ENCODE results near the gene CYB561D2. TPM values are rescaled to one million over a fixed set of nuclear protein-coding genes. Genes with fewer than 3 reads are reported as not detected.

The CYB561D2 gene
- total and polyA plus RNA-seq, 11 donors = 4.9 to 18.6 (median 7.8) TPM

DNA sequence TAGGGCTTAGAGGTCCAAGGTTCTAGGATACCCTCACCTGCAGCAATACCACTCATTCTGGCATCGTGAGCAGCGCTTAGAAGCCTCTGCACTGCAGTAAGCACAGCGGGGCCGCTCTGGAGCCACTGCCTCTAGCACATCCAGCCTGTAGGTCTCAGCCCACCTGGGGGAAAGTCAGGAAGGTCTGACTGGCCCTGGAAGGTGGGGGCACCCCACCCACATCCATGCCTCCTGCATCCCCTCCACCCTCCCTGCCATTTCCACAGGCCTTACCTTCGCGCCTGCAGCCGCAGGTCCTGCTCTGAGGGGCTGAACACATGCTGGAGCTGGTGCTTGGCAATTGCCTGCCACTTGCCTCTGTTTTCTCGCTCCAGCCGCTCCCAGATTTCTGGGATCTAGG is 9.1 kb upstream of the CYB561D2 start:
- peak in 1 of 5 donors; percentile 55 for DNase-seq
- Histone ChIP-seq H3K4me1 (peaks cover 4 to 61% (median 48%) of the 10 kb centered on the region in 12 donors), H3K27ac (peak overlapping the region in 11 of 12 donors; percentile 62 to 100 (median 98)), H3K27me3 (peaks cover 0 to 4% (median 0%) of the 10 kb centered on the region in 9 donors), H3K9me3 (no peaks in the 10 kb centered on the region), H3K4me3 (peak overlapping the region; percentile 30 to 97 (median 64)), H3K36me3 (no peaks in the 10 kb centered on the region)
- ATAC-seq = no peak
- TF ChIP-seq CTCF (IDR thresholded peaks at IDR 0.05) (no peak), POLR2A (IDR thresholded peaks at IDR 0.05) (no peak)
- 90 to 100% (median 94%) methylated on average over 9 of the region's 9 CpGs for WGBS, 4 donors
- intact Hi-C loops (cut with DNase I) = loop anchor here in 1 of 10 donors (10.0 kb wide), 1 partner anchor 1043 kb away; the partner anchor contains the start of gene MANF

DNA sequence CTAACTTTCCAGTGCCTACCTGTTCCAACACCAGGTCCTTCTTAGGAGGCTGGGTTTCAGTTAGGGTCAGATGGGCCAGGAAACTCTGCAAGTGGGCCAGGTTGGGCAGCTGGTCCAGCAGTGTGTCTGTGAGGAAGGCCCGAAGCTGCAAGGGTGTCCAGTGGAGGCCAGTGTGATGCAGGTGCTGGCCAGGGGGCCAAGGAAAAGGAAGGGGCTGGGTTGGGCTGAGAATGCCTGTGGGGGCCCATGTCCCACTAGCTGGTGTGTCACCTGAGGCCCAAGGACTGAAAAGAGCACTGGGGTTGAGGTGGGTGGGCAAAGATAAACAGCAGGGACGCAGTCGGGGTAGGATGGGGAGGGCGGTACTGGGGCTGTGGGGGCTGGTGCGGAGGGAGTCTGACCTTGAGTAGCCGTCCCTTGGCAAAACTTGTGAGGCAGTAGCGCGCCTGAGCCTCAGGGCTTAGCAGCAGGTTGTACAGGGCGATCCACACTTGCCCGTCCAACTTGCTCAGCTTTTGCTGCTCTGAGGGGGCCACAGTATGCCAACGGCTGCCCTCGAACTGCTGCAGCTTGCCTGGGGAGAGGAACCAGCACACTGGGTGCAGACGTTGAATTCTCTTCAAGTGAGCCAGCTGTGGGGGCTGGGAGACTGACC is 8.5 kb upstream of the CYB561D2 start:
- TF ChIP-seq POLR2A (IDR thresholded peaks at IDR 0.05) (no peak), CTCF (IDR thresholded peaks at IDR 0.05) (no peak)
- H3K4me1 ChIP-seq = peaks cover 4 to 61% (median 48%) of the 10 kb centered on the region in 12 donors
- DNase-seq = no peak

DNA sequence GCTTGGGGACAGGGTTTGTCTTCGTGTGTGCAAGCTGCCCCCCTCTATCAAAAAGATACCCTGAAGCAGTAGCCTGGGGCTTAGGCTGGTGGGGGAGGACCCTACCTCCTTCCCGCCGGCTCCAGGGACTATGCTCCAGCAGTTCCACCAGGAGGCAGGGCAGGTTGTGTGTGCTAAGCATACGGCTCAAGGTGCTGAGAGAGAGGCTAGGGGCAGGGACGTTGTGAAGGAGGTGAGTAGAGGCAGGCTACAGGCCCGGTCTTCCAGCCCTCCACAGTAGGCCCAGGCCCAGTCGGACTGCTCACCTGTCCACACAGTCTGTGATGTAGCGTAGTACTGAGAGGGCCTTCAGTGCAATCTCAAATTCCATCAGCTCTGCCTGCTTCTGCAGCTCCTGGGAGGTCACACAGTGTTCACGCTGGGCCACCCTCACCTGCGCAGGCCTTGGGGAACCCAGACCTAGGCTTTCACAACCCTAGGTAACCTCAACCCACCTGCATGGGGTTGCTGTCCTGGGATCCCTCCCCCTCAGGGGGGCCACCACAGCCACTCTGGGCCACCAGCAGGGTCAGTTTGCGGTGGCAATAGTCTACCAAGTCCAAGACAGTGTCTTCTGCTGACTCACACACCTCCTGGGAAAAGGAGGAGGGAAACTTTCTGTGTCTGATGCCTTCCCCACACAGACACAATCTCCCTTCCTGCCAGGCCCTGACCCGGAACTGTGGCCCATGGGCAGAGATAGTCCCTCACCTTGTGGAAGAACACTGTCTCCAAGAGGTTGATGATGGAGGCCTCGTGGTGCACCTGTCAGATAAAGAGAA is 7.6 kb upstream of the CYB561D2 start:
- Histone ChIP-seq H3K27me3 (peaks cover 0 to 4% (median 0%) of the 10 kb centered on the region in 9 donors), H3K9me3 (no peaks in the 10 kb centered on the region), H3K4me3 (no peak overlapping the region), H3K27ac (no peak overlapping the region), H3K36me3 (peaks cover 0 to 4% (median under 1%) of the 10 kb centered on the region in 9 donors), H3K4me1 (peaks cover 4 to 60% (median 43%) of the 10 kb centered on the region in 12 donors)
- no peak for DNase-seq
- WGBS, 4 donors = 88% methylated on average over 13 of the region's 13 CpGs
- no peak for TF ChIP-seq POLR2A (IDR thresholded peaks at IDR 0.05)
- TF ChIP-seq CTCF (IDR thresholded peaks at IDR 0.05) = no peak
- ATAC-seq = no peak
- intact Hi-C loops (cut with DNase I) = loop anchor here in 1 of 10 donors (10.0 kb wide), 1 partner anchor 1042 kb away; the partner anchor contains the start of gene MANF

More for the DNA sequence above, 8.5 kb upstream of the CYB561D2 start:
- ATAC-seq = no peak
- Histone ChIP-seq H3K36me3 (no peaks in the 10 kb centered on the region), H3K4me3 (peak overlapping the region in 1 of 12 donors; percentile 95), H3K9me3 (no peaks in the 10 kb centered on the region), H3K27ac (peak overlapping the region in 1 of 12 donors; percentile 98), H3K27me3 (peaks cover 0 to 4% (median 0%) of the 10 kb centered on the region in 9 donors)
- intact Hi-C loops (cut with DNase I) = loop anchor here in 1 of 10 donors (10.0 kb wide), 1 partner anchor 1043 kb away; the partner anchor contains the start of gene MANF
- WGBS, 4 donors = 91 to 93% (median 92%) methylated on average over 10 to 13 of the region's 13 CpGs
